Pulmonary artery endothelial cell (primary cell): ENCODE results near the gene SCN7A. TPM values are rescaled to one million over a fixed set of nuclear protein-coding genes. Genes with fewer than 3 reads are reported as not detected.
"Not testable (repeated sequence)": the region's sequence is repeated elsewhere in the genome, so short reads cannot be mapped to it uniquely, and the experiment has no call there.

Experiments used
- DNase-seq: peaks from one replicate; pipeline ENCODE4 v3.0.0-alpha.2; 2011; ENCODE audit warnings: low read depth, low spot score
- total RNA-seq: library from RNA; depleted of rRNA; stranded (reverse); fragments of >200 nt; gene quantifications from 2 replicates; pipeline ENCODE4 v1.2.3, GENCODE V29; 2014

SCN7A gene
- total RNA-seq, 1 donor from 2014 or later = not detected

DNA sequence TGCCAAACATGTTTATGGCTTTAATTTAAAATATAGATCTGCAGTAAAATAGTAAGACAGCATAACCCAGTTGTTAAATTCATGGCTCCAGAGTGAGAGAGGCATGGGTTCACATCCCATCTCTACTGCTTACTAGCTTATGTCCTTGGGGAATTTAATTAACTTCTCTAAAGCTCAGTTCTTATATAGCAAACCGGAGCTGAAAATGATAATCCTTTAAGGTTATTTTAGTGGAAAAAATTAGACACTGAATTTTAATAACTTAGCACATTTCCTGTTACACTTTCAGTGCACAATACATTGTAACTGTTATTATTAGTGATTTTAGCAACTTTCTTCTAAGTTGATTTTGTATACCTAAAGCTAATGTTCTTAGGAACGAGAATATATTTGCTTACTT lies 133.1 kb downstream of the SCN7A start:
- no peak for DNase-seq

DNA sequence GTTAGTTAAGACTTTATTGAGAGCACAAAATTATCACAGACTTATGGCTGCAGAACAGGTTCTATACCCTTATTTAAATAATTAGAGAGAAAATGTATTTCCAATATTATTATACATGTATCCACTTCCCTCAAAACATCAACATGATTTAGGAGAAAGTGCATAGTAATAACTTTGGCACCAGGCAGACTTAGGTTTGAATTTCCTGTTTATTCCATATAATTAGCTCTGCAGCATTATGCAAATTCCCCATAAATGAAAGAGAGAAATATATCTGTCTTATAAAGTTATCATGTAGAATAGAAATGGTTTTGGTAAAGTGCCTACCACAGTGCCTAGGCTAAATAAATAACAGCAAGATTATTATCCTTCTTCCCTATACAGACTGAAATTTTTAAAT lies 133.6 kb downstream of the SCN7A start:
- no peak for DNase-seq

DNA sequence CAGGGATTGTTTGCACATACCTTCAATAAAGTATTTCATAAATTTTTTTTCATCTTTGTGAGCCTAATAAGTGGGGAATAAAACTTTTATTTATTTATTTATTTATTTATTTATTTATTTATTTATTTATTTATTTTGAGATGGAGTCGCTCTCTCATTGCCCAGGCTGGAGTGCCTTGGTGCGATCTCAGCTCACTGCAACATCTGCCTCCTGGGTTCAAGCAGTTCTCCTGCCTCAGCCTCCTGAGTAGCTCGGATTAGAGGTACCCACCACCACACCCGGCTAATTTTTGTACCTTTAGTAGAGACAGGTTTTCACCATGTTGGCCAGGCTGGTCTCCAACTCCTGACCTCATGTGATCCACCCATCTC lies 136.1 kb downstream of the SCN7A start:
- DNase-seq = not testable (repeated sequence)

DNA sequence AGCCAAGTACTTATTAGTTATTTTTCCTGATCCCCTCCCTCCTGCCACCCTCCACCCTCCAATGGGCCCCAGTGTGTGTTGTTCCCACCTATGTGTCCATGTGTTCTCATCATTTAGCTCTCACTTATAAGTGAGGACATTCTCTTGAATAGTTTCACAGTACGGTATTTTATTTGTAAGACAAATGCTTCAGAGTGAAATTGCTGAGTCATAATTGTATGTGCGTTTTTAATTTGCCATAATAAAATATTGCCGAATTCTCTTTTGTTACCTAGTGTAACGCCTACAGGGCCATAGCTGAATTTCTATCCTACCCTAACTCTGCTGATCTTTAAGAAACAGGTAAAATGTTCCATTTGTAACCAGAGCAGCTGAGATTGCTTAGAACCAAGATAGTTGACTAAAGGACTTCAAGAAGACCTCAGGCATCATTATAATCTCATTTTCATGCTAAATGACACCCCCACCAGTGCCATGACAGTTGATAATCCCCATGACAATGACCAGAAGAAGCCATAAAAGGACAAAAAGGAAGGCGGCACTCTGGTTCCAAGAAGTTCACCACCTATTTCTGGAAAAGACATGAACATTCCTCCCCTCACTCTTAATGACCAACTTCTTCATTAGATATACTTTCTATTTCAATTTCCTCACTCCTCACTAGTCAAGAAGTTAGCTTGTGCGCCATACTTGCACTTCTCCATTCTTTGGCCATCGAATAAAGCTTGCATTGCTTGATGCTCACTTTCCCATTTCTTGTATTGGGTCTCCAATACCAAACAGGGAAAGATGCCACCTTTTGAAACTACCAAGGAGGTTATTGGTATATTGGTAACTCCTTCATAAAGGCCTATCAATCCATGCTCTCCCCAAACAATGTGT lies 136.7 kb downstream of the SCN7A start:
- DNase-seq = no peak

Other genes with a start within 250 kb of the SCN7A start
- 0.11 and 0.33 TPM in 2 replicates for gene SCN9A, start 118.3 kb downstream of the SCN7A start, total RNA-seq